Activated T-cell treated with anti-CD3 and anti-CD28 coated beads for 4 hours (primary cell): ENCODE results near the gene ELP2.
"Not testable (repeated sequence)": the region's sequence is repeated elsewhere in the genome, so short reads cannot be mapped to it uniquely, and the experiment has no call there.

ENCODE experiments used
- DNase-seq: peaks from one replicate; pipeline ENCODE4 v3.0.0-alpha.2; 2020

Gene ELP2

GRCh38 chr18:36129300-36130038 lies at the start of gene ELP2, which contains the start of gene SLC39A6:
Gene ELP2, plus strand, starts transcription at chr18:36129899. Its CDS starts 35 bp downstream, at chr18:36129934.
Gene SLC39A6, minus strand, starts transcription at chr18:36129340. Its CDS starts 2,333 bp downstream, at chr18:36127007.
- DNase-seq = peak; percentile 92

GRCh38 chr18:36081118-36081517 lies 48.6 kb upstream of the ELP2 start:
- DNase-seq = not testable (repeated sequence)

- no peak for DNase-seq
Measured at GRCh38 chr18:36083729-36084128, 46.0 kb upstream of the ELP2 start.

GRCh38 chr18:36085195-36085594 lies 44.5 kb upstream of the ELP2 start:
- no peak for DNase-seq

GRCh38 chr18:36086186-36086585 lies 43.5 kb upstream of the ELP2 start:
- no peak for DNase-seq

GRCh38 chr18:36088256-36088655 lies 41.4 kb upstream of the ELP2 start:
- DNase-seq = no peak

GRCh38 chr18:36089001-36089400 lies 40.7 kb upstream of the ELP2 start:
- DNase-seq = no peak

- not testable (repeated sequence) for DNase-seq
Measured at GRCh38 chr18:36092116-36092515, 37.6 kb upstream of the ELP2 start.

GRCh38 chr18:36094431-36094830 lies 35.3 kb upstream of the ELP2 start:
- DNase-seq = no peak

GRCh38 chr18:36095936-36096519 lies 33.7 kb upstream of the ELP2 start:
- no peak for DNase-seq

- no peak for DNase-seq
Measured at GRCh38 chr18:36096955-36097354, 32.7 kb upstream of the ELP2 start.

GRCh38 chr18:36099311-36099710 lies 30.4 kb upstream of the ELP2 start:
- DNase-seq = no peak

- DNase-seq = no peak
Measured at GRCh38 chr18:36101943-36102342, 27.8 kb upstream of the ELP2 start.

GRCh38 chr18:36104749-36105148 lies 24.9 kb upstream of the ELP2 start:
- DNase-seq = no peak

- DNase-seq = no peak
Measured at GRCh38 chr18:36107477-36107876, 22.2 kb upstream of the ELP2 start.

GRCh38 chr18:36108196-36108595 lies 21.5 kb upstream of the ELP2 start:
- no peak for DNase-seq

GRCh38 chr18:36108601-36109000 lies 21.1 kb upstream of the ELP2 start:
- no peak for DNase-seq

- DNase-seq = no peak
Measured at GRCh38 chr18:36109737-36110136, 20.0 kb upstream of the ELP2 start.

- no peak for DNase-seq
Measured at GRCh38 chr18:36112302-36112701, 17.4 kb upstream of the ELP2 start.

- no peak for DNase-seq
Measured at GRCh38 chr18:36114251-36114650, 15.4 kb upstream of the ELP2 start.

- no peak for DNase-seq
Measured at GRCh38 chr18:36114738-36115137, 15.0 kb upstream of the ELP2 start.

GRCh38 chr18:36116771-36117170 lies 12.9 kb upstream of the ELP2 start:
- not testable (repeated sequence) for DNase-seq

GRCh38 chr18:36120297-36120696 lies 9.4 kb upstream of the ELP2 start:
- DNase-seq = no peak

- no peak for DNase-seq
Measured at GRCh38 chr18:36124841-36125240, 4.9 kb upstream of the ELP2 start.

GRCh38 chr18:36126668-36127067 lies 3.0 kb upstream of the ELP2 start:
- DNase-seq = no peak
